HG03432 (cell line): ENCODE data around the gene CDCP1.
A peak's percentile ranks its signal among the peaks of the same experiment; 100 is the strongest.

Experiments used
- ATAC-seq: cut with Tn5 transposase; IDR thresholded peaks from one replicate; pipeline ENCODE4 v1.9.1; 2021; ENCODE audit warnings: mild to moderate bottlenecking, moderate library complexity; ENCODE audit not compliant: unreplicated experiment

Gene CDCP1, protein sequence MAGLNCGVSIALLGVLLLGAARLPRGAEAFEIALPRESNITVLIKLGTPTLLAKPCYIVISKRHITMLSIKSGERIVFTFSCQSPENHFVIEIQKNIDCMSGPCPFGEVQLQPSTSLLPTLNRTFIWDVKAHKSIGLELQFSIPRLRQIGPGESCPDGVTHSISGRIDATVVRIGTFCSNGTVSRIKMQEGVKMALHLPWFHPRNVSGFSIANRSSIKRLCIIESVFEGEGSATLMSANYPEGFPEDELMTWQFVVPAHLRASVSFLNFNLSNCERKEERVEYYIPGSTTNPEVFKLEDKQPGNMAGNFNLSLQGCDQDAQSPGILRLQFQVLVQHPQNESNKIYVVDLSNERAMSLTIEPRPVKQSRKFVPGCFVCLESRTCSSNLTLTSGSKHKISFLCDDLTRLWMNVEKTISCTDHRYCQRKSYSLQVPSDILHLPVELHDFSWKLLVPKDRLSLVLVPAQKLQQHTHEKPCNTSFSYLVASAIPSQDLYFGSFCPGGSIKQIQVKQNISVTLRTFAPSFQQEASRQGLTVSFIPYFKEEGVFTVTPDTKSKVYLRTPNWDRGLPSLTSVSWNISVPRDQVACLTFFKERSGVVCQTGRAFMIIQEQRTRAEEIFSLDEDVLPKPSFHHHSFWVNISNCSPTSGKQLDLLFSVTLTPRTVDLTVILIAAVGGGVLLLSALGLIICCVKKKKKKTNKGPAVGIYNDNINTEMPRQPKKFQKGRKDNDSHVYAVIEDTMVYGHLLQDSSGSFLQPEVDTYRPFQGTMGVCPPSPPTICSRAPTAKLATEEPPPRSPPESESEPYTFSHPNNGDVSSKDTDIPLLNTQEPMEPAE

DNA sequence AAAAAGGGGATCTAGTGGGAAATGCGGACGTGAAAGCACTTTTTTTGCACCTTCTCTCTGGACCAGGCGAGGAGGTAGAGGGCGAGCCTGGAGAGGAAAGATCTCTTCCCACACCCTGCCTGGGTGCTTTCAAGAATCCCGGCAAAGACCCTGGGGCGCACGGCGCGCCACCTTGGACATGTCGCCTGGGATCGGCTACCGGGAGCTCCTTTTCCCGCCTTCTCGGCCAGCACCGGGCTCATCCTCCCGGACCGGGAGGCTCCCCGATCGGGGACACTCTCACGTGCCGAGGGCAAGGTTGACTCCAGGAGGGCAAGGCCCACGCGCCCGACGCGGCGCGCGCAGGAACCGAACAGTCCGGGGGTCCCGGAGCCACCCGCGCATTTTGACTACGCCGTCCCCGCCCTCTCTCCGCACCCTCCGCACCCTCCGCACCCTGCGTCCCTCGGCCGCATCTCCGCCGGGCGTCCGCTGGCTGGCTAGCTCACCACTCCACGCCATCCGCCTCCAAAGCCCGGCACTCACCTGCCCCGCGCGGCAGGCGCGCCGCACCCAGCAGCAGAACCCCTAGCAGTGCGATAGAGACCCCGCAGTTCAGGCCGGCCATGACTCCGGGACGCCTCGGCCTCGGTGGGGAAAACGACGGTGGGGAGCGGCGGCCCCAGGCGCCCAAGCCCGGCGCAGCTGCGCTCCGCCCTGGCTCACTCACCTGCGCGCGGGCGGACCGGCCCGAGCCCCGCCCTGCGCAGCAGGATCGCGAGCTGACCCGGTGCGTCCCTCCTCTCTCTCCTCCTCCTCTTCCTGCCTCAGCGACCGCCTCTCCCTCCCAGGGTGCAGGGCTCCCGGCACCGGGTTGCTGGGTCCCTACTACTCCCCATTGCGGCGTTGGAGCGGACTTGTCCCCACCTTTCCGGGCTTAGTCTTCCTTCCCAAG, at the start of gene CDCP1:
Gene CDCP1, minus strand, starts transcription at position 698 of the 934 bp plus-strand sequence. Its CDS starts 91 bp downstream, at position 607.
- ATAC-seq, result no peak

DNA sequence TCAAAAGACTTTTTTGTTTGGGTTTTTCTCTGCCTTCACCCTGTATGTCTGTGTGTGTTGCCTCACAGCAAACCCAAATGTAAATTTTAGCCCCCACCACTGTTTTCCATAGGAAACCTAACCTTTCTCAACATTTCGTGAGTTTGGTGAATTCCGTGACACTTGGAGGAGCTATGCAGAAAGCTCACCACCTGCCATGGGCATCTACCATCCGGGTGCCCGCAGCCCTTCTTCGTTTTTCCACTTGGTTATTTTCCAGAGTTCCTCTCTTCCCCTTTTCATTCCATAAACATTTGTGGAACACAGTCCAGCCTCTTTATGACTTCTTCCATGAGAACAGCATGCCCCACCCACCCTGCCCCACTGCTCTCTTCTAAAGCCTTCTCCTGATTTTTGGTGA, 48.6 kb upstream of the CDCP1 start:
- no peak for ATAC-seq

DNA sequence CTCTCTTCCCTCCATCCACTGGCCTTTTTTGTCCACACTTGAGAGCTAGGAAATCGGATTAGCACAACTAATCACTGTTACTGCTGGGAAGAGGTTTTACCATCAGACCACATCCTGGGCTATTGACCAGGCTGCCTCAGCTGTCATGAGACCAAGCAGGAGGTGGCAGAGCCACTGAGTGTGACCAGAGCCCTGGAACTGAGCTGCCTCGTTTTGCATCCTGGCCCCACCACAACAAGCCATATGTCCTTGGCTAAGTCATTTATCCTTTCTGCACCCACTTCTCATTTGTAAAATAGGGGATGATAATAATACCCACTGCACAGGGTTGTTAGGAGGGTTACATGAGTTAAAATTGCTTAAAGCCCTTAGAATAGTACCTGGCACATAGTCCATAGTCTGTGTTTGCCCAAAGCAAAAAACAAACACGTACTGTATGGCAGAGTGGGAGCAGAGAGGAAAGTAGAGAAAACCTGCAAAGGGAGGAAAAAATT, 45.8 kb upstream of the CDCP1 start:
- no peak for ATAC-seq

DNA sequence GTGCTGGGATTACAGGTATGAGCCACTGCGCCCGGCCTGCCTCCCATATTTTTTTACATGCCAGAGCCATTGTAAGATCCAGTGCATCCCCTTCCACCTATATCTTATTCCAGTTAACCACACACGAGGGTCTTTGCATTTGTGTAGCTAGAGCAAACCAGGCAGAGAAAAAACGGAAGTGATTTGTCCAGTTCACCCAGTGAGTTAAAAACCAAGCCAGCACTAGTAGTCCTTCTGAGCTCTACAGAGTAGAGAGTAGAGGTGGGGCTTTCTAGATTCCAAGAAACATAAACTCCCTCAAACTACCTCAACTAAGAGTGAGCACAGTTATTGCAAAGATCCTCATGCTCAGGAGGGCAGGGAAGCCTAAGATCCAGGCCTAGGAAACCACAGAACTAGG, 45.2 kb upstream of the CDCP1 start:
- no peak for ATAC-seq

DNA sequence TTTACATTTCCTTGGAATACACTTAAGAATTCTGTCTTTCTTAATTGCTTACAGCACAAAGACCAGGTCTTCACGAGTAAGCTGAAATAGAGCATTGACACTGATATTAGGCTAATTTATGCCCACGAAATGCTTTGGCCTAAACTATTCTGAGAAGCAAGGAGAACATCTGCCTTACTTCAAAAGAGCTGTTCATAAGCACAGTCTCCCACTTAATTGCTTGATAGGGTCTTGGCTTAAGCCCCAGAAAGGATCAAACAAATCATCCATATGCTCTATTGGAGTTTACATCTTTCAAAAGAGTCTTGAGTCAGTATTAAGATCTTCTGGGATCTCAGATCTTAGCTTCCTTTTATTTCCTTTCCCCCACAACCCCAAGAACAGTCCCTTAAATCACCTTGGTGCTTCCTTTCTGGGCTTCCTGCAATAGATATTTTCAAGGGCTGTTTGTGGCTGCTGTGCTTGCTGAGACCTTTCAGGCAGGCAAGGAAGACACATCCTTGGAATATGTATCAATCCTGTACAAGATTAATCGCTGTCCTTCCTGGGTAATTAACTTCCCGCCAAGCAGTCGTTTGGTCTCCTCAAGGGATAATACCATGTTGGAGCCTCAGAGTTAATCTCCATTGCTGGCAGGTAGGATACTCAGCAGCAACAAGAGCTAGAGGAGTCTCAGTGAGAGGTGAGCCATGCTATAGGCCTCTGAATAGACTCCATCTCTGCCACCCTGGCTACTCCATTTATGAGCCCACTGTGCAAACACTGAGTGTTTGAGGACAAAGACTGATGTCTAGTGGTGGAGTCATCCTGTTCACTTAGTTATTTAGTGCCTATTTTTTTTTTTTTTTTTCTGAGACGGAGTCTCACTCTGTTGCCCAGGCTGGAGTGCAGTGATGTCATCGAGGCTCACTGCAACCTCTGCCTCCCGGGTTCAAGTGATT, 42.8 kb upstream of the CDCP1 start:
- no peak for ATAC-seq

DNA sequence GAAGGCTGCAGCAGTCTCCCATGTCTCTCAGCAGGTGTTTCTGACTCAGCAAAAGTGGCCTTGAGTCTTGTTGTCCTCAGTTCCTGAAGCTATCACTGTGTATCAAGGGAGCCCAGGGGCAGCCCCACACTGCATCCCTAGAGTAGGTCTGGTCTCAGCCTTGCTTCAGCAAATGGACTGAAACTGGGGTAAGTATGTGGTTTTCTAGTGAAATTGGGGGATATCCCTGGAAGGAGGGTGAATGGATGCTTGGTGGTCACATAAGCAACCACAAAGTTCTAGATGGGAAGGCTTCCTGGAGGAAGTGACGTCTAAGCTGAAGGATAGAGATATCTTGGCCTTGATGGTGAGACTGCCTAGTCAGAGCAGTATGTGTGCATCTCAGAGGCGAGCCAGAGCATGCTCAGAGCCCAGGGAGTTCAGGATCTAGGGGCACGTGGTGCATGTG, 41.5 kb upstream of the CDCP1 start:
- peak; percentile 52 for ATAC-seq

DNA sequence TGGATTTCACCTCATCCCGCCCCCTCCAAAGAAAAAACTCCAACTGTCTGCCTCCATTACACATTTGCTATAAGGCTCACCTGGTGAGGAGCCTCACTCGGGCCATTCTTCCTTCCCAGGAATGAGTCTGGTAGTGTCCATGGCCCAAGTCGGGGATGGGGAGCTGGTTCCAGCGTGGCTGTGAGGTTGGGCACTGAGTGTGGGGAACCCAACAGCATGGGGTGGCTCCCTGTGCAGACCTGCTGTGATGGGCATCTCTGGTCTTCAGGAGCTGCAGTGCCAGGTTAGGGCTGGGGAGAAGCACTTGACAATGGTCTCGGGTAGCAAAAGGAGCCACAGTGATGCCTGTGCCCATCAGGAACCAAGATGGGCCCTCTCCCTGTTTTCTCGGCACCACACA, 40.7 kb upstream of the CDCP1 start:
- no peak for ATAC-seq

DNA sequence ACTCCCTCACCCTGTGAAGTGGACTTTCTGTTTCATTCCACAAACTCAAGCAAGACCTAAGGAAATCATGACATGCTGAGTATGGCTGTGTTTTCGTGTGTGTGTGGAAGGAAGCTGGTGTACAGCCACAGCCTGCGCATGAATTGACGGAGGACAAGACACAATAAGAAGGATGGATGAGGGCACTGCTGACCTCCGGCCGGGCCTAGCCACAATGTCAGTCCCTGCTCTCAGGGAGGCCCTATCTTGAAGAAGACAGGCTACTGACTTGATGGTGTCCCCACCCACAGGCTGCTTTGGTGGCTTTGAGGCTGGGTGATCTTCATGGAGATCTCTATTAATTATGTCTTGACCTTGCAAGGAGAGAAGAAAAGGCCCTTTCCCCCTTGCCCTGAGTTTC, 39.3 kb upstream of the CDCP1 start:
- ATAC-seq, result no peak

DNA sequence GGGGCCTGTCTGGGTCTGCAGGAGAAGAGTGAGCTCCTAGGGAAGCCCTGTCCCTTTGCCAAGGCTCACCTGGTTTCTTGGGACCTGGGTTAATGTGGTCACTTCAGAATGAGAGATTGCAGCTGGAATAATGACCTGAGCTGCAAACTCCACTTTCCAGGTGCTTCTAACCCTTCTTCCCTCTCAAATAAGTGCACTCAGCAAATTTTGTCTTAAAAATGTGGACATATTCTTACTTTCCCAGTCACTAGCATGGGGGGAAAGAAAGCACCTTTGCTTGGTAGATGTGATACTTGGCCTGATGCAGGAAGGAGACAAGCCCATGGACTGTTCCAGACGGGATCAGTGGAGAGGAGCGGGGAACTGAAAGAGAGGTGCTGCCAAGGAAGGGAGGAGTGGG, 38.9 kb upstream of the CDCP1 start:
- ATAC-seq, result no peak

DNA sequence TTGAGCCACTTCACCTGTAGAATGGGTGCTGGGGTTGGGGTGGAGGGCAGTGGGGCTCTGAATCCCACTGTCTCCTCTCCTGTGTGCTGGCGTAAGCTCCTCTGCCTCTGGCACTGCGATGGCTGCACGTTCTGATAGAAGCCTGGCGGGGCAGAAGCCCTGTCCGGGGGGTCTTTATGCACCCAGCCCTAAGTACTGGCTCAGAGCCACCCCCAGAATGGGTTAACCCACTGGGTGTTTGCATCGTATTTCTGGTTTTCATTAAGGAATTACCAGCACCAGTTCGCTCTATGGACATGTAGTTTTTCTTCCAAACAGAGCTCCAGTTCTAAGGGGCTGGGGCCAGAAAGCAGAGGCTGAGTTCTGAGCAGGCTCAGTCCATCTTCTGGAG, 37.7 kb upstream of the CDCP1 start:
- no peak for ATAC-seq

DNA sequence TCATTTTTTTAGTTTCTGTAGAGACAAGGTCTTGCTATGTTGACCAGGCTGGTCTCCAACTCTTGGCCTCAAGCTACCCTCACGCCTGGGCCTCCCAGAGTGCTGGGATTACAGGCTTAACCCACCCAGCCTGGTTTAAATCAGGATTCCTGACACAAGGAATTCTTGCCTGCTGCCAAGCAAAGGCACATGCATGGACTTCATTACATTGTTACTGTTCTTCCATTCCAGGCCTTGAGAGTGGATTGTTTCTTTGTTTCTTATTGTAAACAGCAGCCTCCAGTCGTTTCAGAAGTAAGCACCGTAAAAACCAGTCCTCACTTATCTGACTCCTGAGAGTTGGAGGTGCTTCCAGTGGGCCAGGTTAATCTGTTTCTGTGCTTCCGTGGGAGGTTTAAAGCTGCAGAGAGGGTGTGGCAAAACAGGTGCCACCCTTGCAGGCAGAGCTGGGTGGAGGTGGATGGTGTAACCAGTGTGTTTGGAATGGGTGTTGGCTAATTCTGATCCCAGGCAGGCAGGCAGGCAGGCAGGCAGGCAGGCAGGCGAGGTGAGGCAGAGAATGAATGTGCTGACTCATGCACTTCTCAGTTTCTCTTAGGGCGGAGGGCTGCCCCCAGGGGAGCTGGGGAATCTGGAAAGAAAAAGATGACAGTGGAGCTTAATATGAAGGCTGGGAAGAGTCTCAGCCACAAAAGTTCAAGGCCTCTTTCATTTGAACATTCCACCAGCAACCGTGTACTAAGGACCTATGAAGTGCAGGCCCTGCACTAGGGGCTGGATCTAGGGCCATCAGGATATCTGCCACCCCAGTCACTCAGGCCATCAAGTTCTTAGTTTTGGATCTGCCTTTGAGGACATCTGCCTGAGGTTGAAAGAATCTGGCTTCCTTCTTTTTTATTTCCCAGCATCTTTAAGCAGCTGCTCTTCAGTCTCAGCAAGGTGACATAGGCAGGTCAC, 37.0 kb upstream of the CDCP1 start:
- no peak for ATAC-seq

DNA sequence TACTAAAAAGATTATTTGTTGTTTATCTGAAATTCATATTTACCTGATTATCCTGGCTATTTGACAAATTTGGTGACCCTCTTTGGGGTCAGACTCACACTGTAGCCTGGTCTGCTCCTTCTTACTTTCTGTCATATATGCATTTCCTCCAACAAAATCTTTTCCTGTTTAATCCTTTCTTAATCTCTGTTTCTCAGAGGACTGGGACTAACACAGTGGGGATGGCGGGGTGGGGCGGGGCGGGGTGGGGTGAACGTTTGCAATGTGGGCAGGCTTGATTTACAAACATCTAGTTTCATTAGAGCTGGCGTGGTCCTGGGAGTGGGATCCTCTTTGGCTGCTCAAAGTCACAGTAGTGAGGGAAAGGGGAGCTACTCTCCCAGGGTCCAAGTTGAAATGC, 35.3 kb upstream of the CDCP1 start:
- no peak for ATAC-seq

DNA sequence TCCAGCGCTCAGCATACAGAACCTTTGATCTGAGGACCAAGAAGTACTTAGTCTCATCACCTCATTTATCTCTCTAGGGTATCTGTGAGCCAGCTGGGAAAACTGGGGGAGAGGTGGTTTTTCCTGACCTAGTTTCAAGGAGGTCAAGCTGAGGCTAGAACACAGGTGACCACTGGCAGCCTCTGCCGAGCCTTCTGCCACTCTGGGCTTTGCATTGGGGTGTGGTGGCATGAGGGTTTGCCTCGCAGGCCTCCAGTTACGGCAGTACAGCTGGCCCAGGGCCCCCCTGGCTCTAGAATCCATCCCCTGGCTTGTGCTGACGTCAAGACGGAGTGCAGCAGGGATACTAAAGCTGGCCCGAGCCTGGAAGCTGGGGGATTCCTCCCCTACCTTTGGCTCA, 34.7 kb upstream of the CDCP1 start:
- ATAC-seq, result no peak

DNA sequence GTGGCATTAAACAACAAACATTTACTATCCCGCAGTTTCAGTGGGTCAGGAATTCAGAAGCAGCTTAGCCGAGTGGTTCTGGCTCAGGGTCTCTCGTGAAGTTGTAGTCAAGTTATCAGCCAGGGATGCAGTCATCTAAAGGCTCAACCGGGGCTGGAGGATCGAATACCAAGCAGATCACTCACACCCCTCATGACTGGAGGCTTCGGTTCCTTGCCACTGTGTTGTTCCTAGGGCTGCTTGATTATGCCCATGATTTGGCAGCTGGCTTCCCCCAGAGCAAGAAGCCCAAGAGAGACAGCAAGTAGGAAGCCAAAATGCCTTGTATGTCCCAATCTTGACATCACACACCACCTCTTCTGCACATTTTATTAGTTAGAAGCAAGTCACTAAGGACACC, 33.9 kb upstream of the CDCP1 start:
- ATAC-seq, result no peak

DNA sequence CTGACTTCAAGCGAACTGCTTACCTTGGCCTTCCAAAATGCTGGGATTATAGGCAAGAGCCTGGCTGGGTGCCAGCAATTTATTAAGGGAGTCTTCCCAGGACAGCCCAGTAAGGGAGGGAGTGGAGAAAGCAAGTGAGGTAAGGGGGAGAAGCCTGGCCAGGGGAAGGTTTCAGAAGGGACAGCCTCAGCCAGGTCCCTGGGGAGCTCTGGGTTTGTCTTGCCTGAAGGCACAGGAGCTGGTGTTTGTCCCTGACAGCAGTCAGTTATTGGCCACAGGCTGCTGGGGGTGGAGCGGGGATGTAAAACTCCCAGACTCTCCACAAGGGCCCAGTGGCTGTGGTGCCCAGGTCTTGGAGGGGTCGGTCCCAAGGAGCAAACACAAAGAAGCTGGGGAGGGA, 33.0 kb upstream of the CDCP1 start:
- no peak for ATAC-seq

DNA sequence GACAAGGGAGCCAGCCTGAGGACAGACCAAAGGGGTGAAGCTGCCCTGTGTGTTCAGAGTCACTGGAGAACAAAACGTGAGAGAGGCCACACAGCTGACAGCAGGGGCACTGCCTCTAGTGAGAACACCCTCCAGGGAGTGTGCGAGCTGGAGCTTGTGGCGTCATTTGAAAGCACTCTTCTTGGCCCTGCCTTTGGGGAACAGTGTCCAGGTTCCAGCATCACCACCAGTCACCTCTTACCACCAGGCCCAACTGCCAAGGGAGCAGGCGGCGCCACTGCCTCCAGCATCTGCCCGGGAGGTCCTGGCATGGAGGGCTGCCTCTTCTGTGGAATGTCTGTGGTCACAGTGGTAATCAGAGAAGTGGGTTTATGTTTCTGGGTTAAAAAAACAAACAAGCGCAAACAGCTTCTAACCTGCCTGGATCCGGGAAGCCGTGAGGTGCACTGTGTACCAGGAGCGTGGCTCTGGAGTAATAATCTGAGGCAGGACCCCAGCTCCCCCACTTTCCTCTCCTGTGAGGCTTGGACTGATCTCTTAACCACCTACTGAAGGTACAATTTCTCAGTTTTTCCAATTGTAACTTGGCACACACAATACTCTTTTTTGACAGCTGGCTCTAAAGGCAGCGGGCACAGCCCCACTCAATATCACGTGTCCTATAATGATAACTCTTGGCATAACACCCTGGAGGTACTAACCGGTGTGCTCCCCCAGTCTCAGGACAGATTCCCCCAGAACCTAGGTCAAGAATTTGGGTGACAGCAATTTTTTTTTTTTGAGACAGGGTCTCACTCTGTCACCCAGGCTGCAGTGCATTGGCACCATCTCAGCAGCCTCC, 32.2 kb upstream of the CDCP1 start:
- ATAC-seq, result no peak

DNA sequence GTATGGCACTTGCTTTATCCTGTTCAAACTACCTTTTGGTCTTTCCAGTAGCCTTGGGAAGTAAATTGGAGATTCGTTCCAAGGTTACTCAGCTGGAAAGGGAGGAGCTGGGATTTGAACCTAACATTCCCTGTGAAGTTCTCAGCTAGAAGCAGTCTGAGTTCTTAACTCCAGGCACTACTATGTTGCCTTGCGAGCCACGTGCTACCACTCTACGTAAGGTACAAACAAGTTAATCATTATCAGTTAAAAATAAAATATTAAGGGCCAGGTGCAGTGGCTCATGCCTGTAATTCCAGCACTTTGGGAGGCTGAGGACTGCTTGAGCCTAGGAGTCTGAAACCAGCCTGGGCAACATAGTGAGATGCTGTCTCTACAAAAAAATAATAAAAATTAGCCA, 30.7 kb upstream of the CDCP1 start:
- no peak for ATAC-seq

DNA sequence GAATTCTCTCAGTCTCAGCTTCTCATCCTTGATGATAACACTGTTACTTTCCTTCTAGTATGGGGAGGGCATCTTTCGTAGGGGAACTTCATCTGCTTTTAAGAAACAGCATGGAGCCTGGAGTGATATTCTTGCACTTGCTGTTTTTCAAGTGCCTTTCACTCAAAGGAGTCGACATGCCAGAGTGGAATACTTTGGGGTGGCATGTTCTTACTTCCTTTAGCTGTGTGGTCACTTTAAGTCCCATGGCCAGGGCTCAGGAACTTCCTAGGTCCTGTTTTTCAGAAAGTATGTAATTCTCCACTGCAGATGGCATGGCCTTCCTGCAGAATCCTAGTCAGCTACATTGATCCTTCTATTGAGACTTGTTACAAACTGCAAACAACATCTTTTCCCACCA, 28.1 kb upstream of the CDCP1 start:
- ATAC-seq, result no peak
